GM23248 (cell line): ENCODE measurements around the gene PIP4K2A. TPM values are rescaled to one million over a fixed set of nuclear protein-coding genes. Genes with fewer than 3 reads are reported as not detected.
"Not testable (repeated sequence)": the region's sequence is repeated elsewhere in the genome, so short reads cannot be mapped to it uniquely, and the experiment has no call there.

Experiments
- DNase-seq: peaks from one replicate; pipeline ENCODE4 v3.0.0-alpha.2; 2015
- H2AFZ ChIP-seq: fragments of 200-600 bp; sonication (generic); 2 replicates; pipeline ENCODE4 v1.6.1; 2016; ENCODE audit warnings: antibody characterized with exemption
- H3F3A ChIP-seq: fragments of 200-600 bp; sonication (generic); 2 replicates; pipeline ENCODE4 v1.6.1; 2016; ENCODE audit warnings: mild to moderate bottlenecking, antibody characterized with exemption, mixed run types; ENCODE audit not compliant: insufficient read depth
- H3K27ac ChIP-seq: fragments of 200-600 bp; sonication (generic); 2 replicates; pipeline ENCODE4 v1.5.1; 2016; ENCODE audit warnings: mild to moderate bottlenecking
- H3K27me3 ChIP-seq: fragments of 200-600 bp; sonication (generic); replicated peaks from 2 replicates; pipeline ENCODE4 v1.6.1; 2016; ENCODE audit warnings: mild to moderate bottlenecking; ENCODE audit not compliant: insufficient read depth
- H3K36me3 ChIP-seq: fragments of 200-600 bp; sonication (generic); 2 replicates; pipeline ENCODE4 v1.6.1; 2016; ENCODE audit warnings: low read depth, mild to moderate bottlenecking
- H3K4me1 ChIP-seq: fragments of 200-600 bp; sonication (generic); 2 replicates; pipeline ENCODE4 v1.6.1; 2016; ENCODE audit warnings: mild to moderate bottlenecking; ENCODE audit not compliant: insufficient read depth
- H3K4me2 ChIP-seq: fragments of 200-600 bp; sonication (generic); one replicate; pipeline ENCODE4 v1.6.1; 2016; ENCODE audit warnings: mild to moderate bottlenecking; ENCODE audit not compliant: unreplicated experiment
- H3K4me3 ChIP-seq: fragments of 200-600 bp; sonication (generic); 2 replicates; pipeline ENCODE4 v1.5.1; 2016; ENCODE audit warnings: mild to moderate bottlenecking
- H3K79me2 ChIP-seq: fragments of 200-600 bp; sonication (generic); 2 replicates; pipeline ENCODE4 v1.6.1; 2016; ENCODE audit warnings: mild to moderate bottlenecking; ENCODE audit not compliant: insufficient read depth
- H3K9ac ChIP-seq: fragments of 200-600 bp; sonication (generic); 2 replicates; pipeline ENCODE4 v1.6.1; 2016; ENCODE audit warnings: mild to moderate bottlenecking
- H3K9me2 ChIP-seq: fragments of 200-600 bp; sonication (generic); 2 replicates; pipeline ENCODE4 v1.6.1; 2016; ENCODE audit warnings: mixed run types, mild to moderate bottlenecking, moderate library complexity; ENCODE audit not compliant: insufficient read depth
- H3K9me3 ChIP-seq: fragments of 200-600 bp; sonication (generic); one replicate; pipeline ENCODE4 v1.6.1; 2017; ENCODE audit warnings: low read depth
- H4K20me1 ChIP-seq: fragments of 200-600 bp; sonication (generic); 2 replicates; pipeline ENCODE4 v1.6.0; 2016; ENCODE audit not compliant: insufficient read depth
- EZH2 ChIP-seq: fragments of 200-600 bp; sonication (generic); IDR thresholded peaks from 2 replicates; pipeline ENCODE4 v1.6.1; 2018; ENCODE audit warnings: antibody characterized with exemption, mild to moderate bottlenecking; ENCODE audit not compliant: insufficient read depth, poor library complexity, severe bottlenecking
- EZH2phosphoT487 ChIP-seq: fragments of 200-600 bp; sonication (generic); IDR thresholded peaks from 2 replicates; pipeline ENCODE4 v1.6.1; 2018; ENCODE audit warnings: antibody characterized with exemption, moderate library complexity, mild to moderate bottlenecking, low read depth; ENCODE audit not compliant: insufficient read depth
- WGBS, 2 experiments: methylation state at CpG; one replicate each; pipeline ENCODE4 v1.1.6; 2015 to 2017; ENCODE audit warnings: low lambda C conversion rate in 2 of 2, low coverage in 1 of 2; ENCODE audit errors: missing lambda C conversion rate in 2 of 2; 5-methylcytosine and 5-hydroxymethylcytosine counted together
- in situ Hi-C: fragments of 300-500 bp; cut with MboI; formaldehyde crosslinking; loops from 2 replicates; pipeline ENCODE4 v1.15.0; 2020
- polyA plus RNA-seq: library from polyadenylated mRNA; unstranded; fragments of >200 nt; fragmentation: Nextera tagmentation; extraction: Ambion mirVana; gene quantifications from 2 replicates; pipeline ENCODE4 v1.2.1, GENCODE V29; 2016
- total RNA-seq: library from RNA; depleted of rRNA; stranded (reverse); fragments of >200 nt; shearing (Covaris generic); gene quantifications from 2 replicates; pipeline ENCODE4 v1.2.3, GENCODE V29; 2014

PIP4K2A gene
- total and polyA plus RNA-seq, 2 experiments from 2014 or later, result 19.8 to 26.9 TPM

GRCh38 chr10:22501413-22501812 is 213.0 kb downstream of the PIP4K2A start:
- no peaks in the 10 kb centered on the region for H4K20me1 ChIP-seq
- no peak overlapping the region for H2AFZ ChIP-seq
- H3K4me2 ChIP-seq, result no peak overlapping the region
- WGBS, 2 experiments, result 50 to 67% methylated on average over 3 of the region's 3 CpGs
- no peaks in the 10 kb centered on the region for H3K4me1 ChIP-seq
- H3K27ac ChIP-seq, result no peak overlapping the region
- peaks cover 25% of the 10 kb centered on the region for H3K27me3 ChIP-seq
- no peak overlapping the region for H3K9ac ChIP-seq
- H3K36me3 ChIP-seq, result no peaks in the 10 kb centered on the region
- no peaks in the 10 kb centered on the region for H3K9me2 ChIP-seq
- H3K9me3 ChIP-seq, result no peaks in the 10 kb centered on the region
- TF ChIP-seq EZH2 (no peak), EZH2phosphoT487 (no peak)
- in situ Hi-C loops, result no loop called here
- DNase-seq, result no peak
- no peaks in the 10 kb centered on the region for H3K79me2 ChIP-seq
- no peak overlapping the region for H3K4me3 ChIP-seq
- H3F3A ChIP-seq, result no peaks in the 10 kb centered on the region

- Histone ChIP-seq H3K4me2 (no peak overlapping the region), H3K9ac (no peak overlapping the region), H3K79me2 (no peaks in the 10 kb centered on the region), H3F3A (no peaks in the 10 kb centered on the region), H3K4me1 (no peaks in the 10 kb centered on the region), H3K9me3 (no peaks in the 10 kb centered on the region), H3K27ac (no peak overlapping the region), H3K27me3 (peaks cover 25% of the 10 kb centered on the region), H3K36me3 (no peaks in the 10 kb centered on the region), H2AFZ (no peak overlapping the region), H3K9me2 (no peaks in the 10 kb centered on the region), H3K4me3 (no peak overlapping the region), H4K20me1 (no peaks in the 10 kb centered on the region)
- no peak for DNase-seq
- in situ Hi-C loops, result no loop called here
- TF ChIP-seq EZH2phosphoT487 (no peak), EZH2 (no peak)
- WGBS, 2 experiments, result 12 to 13% methylated on average over 7 of the region's 7 CpGs
Measured at GRCh38 chr10:22500656-22501340, 213.6 kb downstream of the PIP4K2A start.

GRCh38 chr10:22499973-22500372 is 214.4 kb downstream of the PIP4K2A start:
- DNase-seq, in situ Hi-C loops, H3K79me2 ChIP-seq, H3K9me2 ChIP-seq, H3K4me2 ChIP-seq, H3K4me3 ChIP-seq, H2AFZ ChIP-seq, H3K9ac ChIP-seq, H3K9me3 ChIP-seq, H3K4me1 ChIP-seq, H4K20me1 ChIP-seq, H3K36me3 ChIP-seq, H3F3A ChIP-seq, H3K27ac ChIP-seq: not testable (repeated sequence)
- peaks cover 21% of the 10 kb centered on the region for H3K27me3 ChIP-seq
- WGBS, 2 experiments, result 61 to 68% methylated on average over 2 of the region's 2 CpGs

DNA sequence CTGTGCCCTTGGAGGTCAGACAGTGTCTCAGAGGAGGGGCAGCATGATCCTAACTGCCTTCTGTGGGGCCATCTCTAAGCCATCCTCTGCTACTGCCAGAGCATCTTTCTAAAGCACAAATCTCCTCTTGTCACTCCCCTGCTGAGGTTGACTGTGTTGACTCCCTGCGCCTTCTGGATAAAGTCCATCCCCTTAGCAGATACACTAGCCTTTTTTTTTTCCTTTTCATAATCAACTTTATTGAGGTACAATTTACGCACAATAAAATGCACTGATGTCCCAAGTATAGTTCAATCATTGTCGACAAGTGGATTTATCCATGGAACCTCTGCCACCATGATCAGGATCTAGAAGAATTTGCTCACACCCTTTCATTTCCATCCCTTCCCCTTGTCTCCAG is 219.0 kb downstream of the PIP4K2A start:
- Histone ChIP-seq H3K9me3 (no peaks in the 10 kb centered on the region), H4K20me1 (no peaks in the 10 kb centered on the region), H3K27me3 (peaks cover 1% of the 10 kb centered on the region; the same call in 1 of the 2 replicates), H3F3A (no peaks in the 10 kb centered on the region), H3K9ac (no peak overlapping the region), H3K79me2 (no peaks in the 10 kb centered on the region), H3K4me1 (no peaks in the 10 kb centered on the region), H2AFZ (no peak overlapping the region), H3K36me3 (no peaks in the 10 kb centered on the region), H3K4me2 (no peak overlapping the region), H3K27ac (no peak overlapping the region), H3K4me3 (no peak overlapping the region), H3K9me2 (no peaks in the 10 kb centered on the region)
- TF ChIP-seq EZH2 (no peak), EZH2phosphoT487 (no peak)
- DNase-seq, result no peak
- in situ Hi-C loops, result no loop called here
- WGBS, 2 experiments, result 71 to 76% methylated on average over 3 of the region's 3 CpGs

DNA sequence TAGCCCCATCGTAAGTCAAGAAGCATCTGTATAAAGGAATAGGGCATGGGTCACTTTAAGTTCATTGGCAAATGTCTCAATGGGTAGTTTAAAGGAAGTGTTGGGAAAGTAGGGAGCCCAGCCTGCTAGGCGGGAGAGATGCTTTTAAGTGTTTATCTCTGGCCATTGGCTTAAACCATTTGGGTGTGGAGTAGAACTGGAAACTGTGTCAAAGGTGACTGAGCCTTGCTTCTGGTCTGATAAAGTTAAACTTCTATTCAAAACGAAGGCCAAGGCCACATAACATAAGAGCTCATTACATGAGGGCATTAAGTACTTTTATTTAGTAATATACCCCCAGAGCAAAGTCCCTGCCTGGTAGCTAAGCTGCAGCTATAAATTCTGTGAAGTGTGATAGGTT is 220.4 kb downstream of the PIP4K2A start:
- Histone ChIP-seq H3K27ac (no peak overlapping the region), H3K36me3 (no peaks in the 10 kb centered on the region), H4K20me1 (no peaks in the 10 kb centered on the region), H2AFZ (no peak overlapping the region), H3F3A (no peaks in the 10 kb centered on the region), H3K27me3 (no peaks in the 10 kb centered on the region; the same call in 1 of the 2 replicates), H3K4me2 (no peak overlapping the region), H3K9me3 (no peaks in the 10 kb centered on the region), H3K4me3 (no peak overlapping the region), H3K9me2 (no peaks in the 10 kb centered on the region), H3K9ac (no peak overlapping the region), H3K79me2 (no peaks in the 10 kb centered on the region), H3K4me1 (no peaks in the 10 kb centered on the region)
- TF ChIP-seq EZH2 (no peak), EZH2phosphoT487 (no peak)
- 39 to 50% methylated on average over 3 of the region's 3 CpGs for WGBS, 2 experiments
- no peak for DNase-seq
- in situ Hi-C loops, result no loop called here
